ENCODE measurements around the gene TRIM24.

DNA sequence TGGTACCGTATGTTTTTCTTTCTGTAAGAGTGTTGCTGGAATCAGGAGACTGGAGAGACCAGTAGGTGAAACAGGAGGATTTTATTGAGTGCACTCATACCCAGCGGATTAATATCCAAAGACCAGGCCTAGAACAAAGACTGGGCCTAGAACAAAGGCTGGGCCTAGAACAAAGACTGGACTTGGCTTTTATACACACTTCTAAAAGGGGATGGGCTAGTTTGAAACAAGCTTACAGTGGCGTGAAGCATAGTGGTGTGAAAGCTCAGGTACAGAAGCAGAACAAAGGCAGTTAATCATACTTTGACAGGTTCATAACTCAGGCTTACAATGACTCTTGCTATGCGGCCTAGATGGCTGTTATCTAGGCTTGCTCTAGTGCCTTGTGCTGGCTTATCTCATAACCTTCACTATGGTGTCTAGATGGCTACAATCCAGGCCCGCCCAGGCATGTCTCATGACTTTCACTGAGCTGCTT is 67.7 kb downstream of the TRIM24 start:
- no peak for TF ChIP-seq POLR2AphosphoS5 (IDR thresholded peaks at IDR 0.05; ENCODE audit: low read depth, low read length)
- no peak for TF ChIP-seq SIN3A (IDR thresholded peaks at IDR 0.05; ENCODE audit: borderline replicate concordance, insufficient read depth, low read length)
- TF ChIP-seq, protein P1, sequence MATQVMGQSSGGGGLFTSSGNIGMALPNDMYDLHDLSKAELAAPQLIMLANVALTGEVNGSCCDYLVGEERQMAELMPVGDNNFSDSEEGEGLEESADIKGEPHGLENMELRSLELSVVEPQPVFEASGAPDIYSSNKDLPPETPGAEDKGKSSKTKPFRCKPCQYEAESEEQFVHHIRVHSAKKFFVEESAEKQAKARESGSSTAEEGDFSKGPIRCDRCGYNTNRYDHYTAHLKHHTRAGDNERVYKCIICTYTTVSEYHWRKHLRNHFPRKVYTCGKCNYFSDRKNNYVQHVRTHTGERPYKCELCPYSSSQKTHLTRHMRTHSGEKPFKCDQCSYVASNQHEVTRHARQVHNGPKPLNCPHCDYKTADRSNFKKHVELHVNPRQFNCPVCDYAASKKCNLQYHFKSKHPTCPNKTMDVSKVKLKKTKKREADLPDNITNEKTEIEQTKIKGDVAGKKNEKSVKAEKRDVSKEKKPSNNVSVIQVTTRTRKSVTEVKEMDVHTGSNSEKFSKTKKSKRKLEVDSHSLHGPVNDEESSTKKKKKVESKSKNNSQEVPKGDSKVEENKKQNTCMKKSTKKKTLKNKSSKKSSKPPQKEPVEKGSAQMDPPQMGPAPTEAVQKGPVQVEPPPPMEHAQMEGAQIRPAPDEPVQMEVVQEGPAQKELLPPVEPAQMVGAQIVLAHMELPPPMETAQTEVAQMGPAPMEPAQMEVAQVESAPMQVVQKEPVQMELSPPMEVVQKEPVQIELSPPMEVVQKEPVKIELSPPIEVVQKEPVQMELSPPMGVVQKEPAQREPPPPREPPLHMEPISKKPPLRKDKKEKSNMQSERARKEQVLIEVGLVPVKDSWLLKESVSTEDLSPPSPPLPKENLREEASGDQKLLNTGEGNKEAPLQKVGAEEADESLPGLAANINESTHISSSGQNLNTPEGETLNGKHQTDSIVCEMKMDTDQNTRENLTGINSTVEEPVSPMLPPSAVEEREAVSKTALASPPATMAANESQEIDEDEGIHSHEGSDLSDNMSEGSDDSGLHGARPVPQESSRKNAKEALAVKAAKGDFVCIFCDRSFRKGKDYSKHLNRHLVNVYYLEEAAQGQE (IDR thresholded peaks at IDR 0.05; ENCODE audit: insufficient read depth in 1 of 2, low read depth in 2 of 2, low read length in 2 of 2) = no peak
